WTC11 (cell line): ENCODE data around the gene U2SURP.

Experiments used
- AFF4 ChIP-seq: sonication (generic); formaldehyde crosslinking; IDR thresholded peaks from 2 replicates; pipeline ENCODE4 v1.8.1; 2023; ENCODE audit warnings: mild to moderate bottlenecking, missing genetic modification reagents, borderline replicate concordance
- CBFB ChIP-seq: sonication (generic); formaldehyde crosslinking; IDR thresholded peaks from 2 replicates; pipeline ENCODE4 v1.8.1; 2022; ENCODE audit warnings: mild to moderate bottlenecking, low read depth, missing genetic modification reagents
- CTCF ChIP-seq: fragments of 200-600 bp; IDR thresholded peaks from 2 replicates; pipeline ENCODE4 v1.8.0; 2022; ENCODE audit warnings: antibody characterized with exemption
- RORB ChIP-seq: fragments of 250-450 bp; sonication (Bioruptor Pico); IDR thresholded peaks from 2 replicates; pipeline ENCODE4 v1.9.0; 2021; ENCODE audit warnings: mild to moderate bottlenecking
- SP1 ChIP-seq: sonication (generic); formaldehyde crosslinking; conservative IDR thresholded peaks from 2 replicates; pipeline ENCODE4 v1.8.1; 2022; ENCODE audit warnings: missing genetic modification reagents
- TEAD4 ChIP-seq: sonication (generic); formaldehyde crosslinking; IDR thresholded peaks from 2 replicates; pipeline ENCODE4 v1.8.0; 2022; ENCODE audit warnings: mild to moderate bottlenecking, missing genetic modification reagents
- USF1 ChIP-seq: sonication (generic); formaldehyde crosslinking; IDR thresholded peaks from 2 replicates; pipeline ENCODE4 v1.8.0; 2022; ENCODE audit warnings: mild to moderate bottlenecking, missing genetic modification reagents
- ZBTB21 ChIP-seq: sonication (generic); formaldehyde crosslinking; IDR thresholded peaks from 2 replicates; pipeline ENCODE4 v1.8.1; 2023; ENCODE audit warnings: mild to moderate bottlenecking, missing genetic modification reagents, borderline replicate concordance
- ZNF263 ChIP-seq: sonication (generic); formaldehyde crosslinking; IDR thresholded peaks from 2 replicates; pipeline ENCODE4 v1.8.1; 2022; ENCODE audit warnings: low read depth, mild to moderate bottlenecking, moderate library complexity, missing genetic modification reagents

GRCh38 chr3:143036557-143036956 lies 35.2 kb downstream of the U2SURP start:
- TF ChIP-seq CTCF: no peak
- TF ChIP-seq TEAD4: no peak
- no peak for TF ChIP-seq AFF4 (CRISPR knock-in tag)
- TF ChIP-seq ZNF263 (CRISPR knock-in tag): no peak
- no peak for TF ChIP-seq CBFB
- no peak for TF ChIP-seq USF1
- TF ChIP-seq ZBTB21 (CRISPR knock-in tag): no peak
- no peak for TF ChIP-seq SP1 (CRISPR knock-in tag)
- no peak for TF ChIP-seq RORB
